Uterus (tissue), 4 donors: ENCODE results near the gene TSPAN4. TPM values are rescaled to one million over a fixed set of nuclear protein-coding genes. Genes with fewer than 3 reads are reported as not detected.

Experiments
- DNase-seq, 2 donors: peaks; one replicate each; pipeline ENCODE4 v3.0.0-alpha.2; 2019 to 2020
- H3K27ac ChIP-seq, 2 donors: fragments of 200-600 bp; sonication (generic); 1 replicate in 1 of 2; 2 replicates in 1 of 2; pipeline ENCODE4 v1.5.1; 2016 to 2018
- H3K27me3 ChIP-seq, 2 donors: fragments of 200-600 bp; sonication (generic); one replicate each; pipeline ENCODE4 v1.5.1; 2018 to 2019; ENCODE audit warnings: control low read depth in 1 of 2
- H3K36me3 ChIP-seq, 2 donors: fragments of 200-600 bp; sonication (generic); one replicate each; pipeline ENCODE4 v1.5.1; 2019; ENCODE audit warnings: control low read depth in 1 of 2
- H3K4me1 ChIP-seq, 2 donors: fragments of 200-600 bp; sonication (generic); one replicate each; pipeline ENCODE4 v1.5.1; 2018 to 2019; ENCODE audit warnings: control low read depth in 1 of 2
- H3K4me3 ChIP-seq, 2 donors: fragments of 200-600 bp; sonication (generic); 1 replicate in 1 of 2; 2 replicates in 1 of 2; pipeline ENCODE4 v1.5.1; 2018 to 2019; ENCODE audit warnings: mild to moderate bottlenecking in 1 of 2
- H3K9me3 ChIP-seq, 2 donors: fragments of 200-600 bp; sonication (generic); one replicate each; pipeline ENCODE4 v1.5.1; 2019; ENCODE audit warnings: control low read depth in 1 of 2
- CTCF ChIP-seq, 4 experiments: fragments of 200-600 bp in 2 of 4; fragments of 450-650 bp in 2 of 4; sonication (generic) in 2 of 4; IDR thresholded peaks; one replicate each; pipeline ENCODE4 v1.5.1; 2016 to 2019; ENCODE audit warnings: antibody characterized with exemption in 4 of 4, mild to moderate bottlenecking in 2 of 4, moderate library complexity in 1 of 4
- POLR2A ChIP-seq, 2 donors: fragments of 450-650 bp; IDR thresholded peaks; one replicate each; pipeline ENCODE4 v1.6.1; 2016; ENCODE audit warnings: antibody characterized with exemption in 2 of 2, mild to moderate bottlenecking in 1 of 2, moderate library complexity in 1 of 2
- intact Hi-C: fragments of 100-400 bp; cut with DNase I; formaldehyde crosslinking; loops from one replicate; pipeline ENCODE4 v1.15.1; 2023; ENCODE audit warnings: low total_unique reads
- total RNA-seq, 4 donors: library from RNA; depleted of rRNA in 3 of 4; stranded (reverse); fragments of >200 nt in 3 of 4; gene quantifications; one replicate each; pipeline versions ENCODE4 v1.1.0 to v1.2.4, GENCODE V29; 2014 to 2023
- donor health status: DM: yes; HTN: yes; CAD: no.

The TSPAN4 gene
- total RNA-seq, 4 donors from 2014 or later = 68.4 to 119 (median 105) TPM

- Histone ChIP-seq H3K4me1 (peaks cover 0 to 54% of the 10 kb centered on the region in 2 donors), H3K9me3 (no peaks in the 10 kb centered on the region), H3K27ac (peak overlapping the region; percentile 81 to 82), H3K4me3 (peak overlapping the region; percentile 61 to 64), H3K36me3 (no peaks in the 10 kb centered on the region), H3K27me3 (peaks cover 0 to 18% of the 10 kb centered on the region in 2 donors)
- TF ChIP-seq POLR2A (IDR thresholded peaks at IDR 0.05) (no peak), CTCF (IDR thresholded peaks at IDR 0.05) (no peak)
- no peak for DNase-seq
- intact Hi-C loops = no loop called here
Measured at GRCh38 chr11:833849-834311, 8.8 kb upstream of the TSPAN4 start.

GRCh38 chr11:834371-835316 is 8.0 kb upstream of the TSPAN4 start:
- peak overlapping the region; percentile 81 to 82 for H3K27ac ChIP-seq
- H3K4me1 ChIP-seq = peaks cover 0 to 47% of the 10 kb centered on the region in 2 donors
- H3K4me3 ChIP-seq = peak overlapping the region; percentile 61 to 64
- H3K27me3 ChIP-seq = peaks cover 0 to 10% of the 10 kb centered on the region in 2 donors
- intact Hi-C loops = no loop called here
- TF ChIP-seq CTCF (IDR thresholded peaks at IDR 0.05) (peak in 2 of 4 experiments; percentile 1 to 10), POLR2A (IDR thresholded peaks at IDR 0.05) (peak in 1 of 2 donors; percentile 61)
- H3K9me3 ChIP-seq = no peaks in the 10 kb centered on the region
- H3K36me3 ChIP-seq = no peaks in the 10 kb centered on the region
- DNase-seq = peak; percentile 76 to 78

- H3K4me3 ChIP-seq = no peak overlapping the region
- no peak overlapping the region for H3K27ac ChIP-seq
- no peaks in the 10 kb centered on the region for H3K36me3 ChIP-seq
- no peaks in the 10 kb centered on the region for H3K27me3 ChIP-seq
- TF ChIP-seq POLR2A (IDR thresholded peaks at IDR 0.05) = no peak
- TF ChIP-seq CTCF (IDR thresholded peaks at IDR 0.05) = no peak
- intact Hi-C loops = no loop called here
- no peaks in the 10 kb centered on the region for H3K9me3 ChIP-seq
- peaks cover 4 to 40% of the 10 kb centered on the region in 2 donors for H3K4me1 ChIP-seq
- DNase-seq = no peak
Measured at GRCh38 chr11:836274-836673, 6.4 kb upstream of the TSPAN4 start.

- Histone ChIP-seq H3K36me3 (no peaks in the 10 kb centered on the region), H3K4me1 (peaks cover 7 to 42% of the 10 kb centered on the region in 2 donors)
- intact Hi-C loops = no loop called here
Measured at GRCh38 chr11:836700-837099, 6.0 kb upstream of the TSPAN4 start.

More at GRCh38 chr11:836700-837099, 6.0 kb upstream of the TSPAN4 start:
- H3K4me3 ChIP-seq = no peak overlapping the region
- no peak for DNase-seq
- no peaks in the 10 kb centered on the region for H3K9me3 ChIP-seq
- H3K27ac ChIP-seq = no peak overlapping the region
- TF ChIP-seq CTCF (IDR thresholded peaks at IDR 0.05) = no peak
- H3K27me3 ChIP-seq = no peaks in the 10 kb centered on the region
